GM12891 (cell line): ENCODE data around the gene FAF2.

Source experiments
- POLR2A ChIP-seq: IDR thresholded peaks from 2 replicates; pipeline ENCODE4 v1.6.1; 2011; ENCODE audit warnings: low read depth, low read length, control low read depth
- POLR2AphosphoS5 ChIP-seq: IDR thresholded peaks from 2 replicates; pipeline ENCODE4 v1.6.1; 2011; ENCODE audit warnings: low read depth, low read length, control low read depth
- TAF1 ChIP-seq: IDR thresholded peaks from 2 replicates; pipeline ENCODE4 v1.6.1; 2011; ENCODE audit warnings: low read depth, low read length, control low read depth

GRCh38 chr5:176481711-176482110 is 33.5 kb downstream of the FAF2 start:
- TF ChIP-seq POLR2A (no peak), TAF1 (no peak), POLR2AphosphoS5 (no peak)
